MM.1S (cell line): ENCODE measurements around the gene TMEM221.

ENCODE experiments used
- DNase-seq: peaks from one replicate; pipeline ENCODE4 v3.0.0-alpha.2; 2015
- H2AFZ ChIP-seq: fragments of 300-600 bp; sonication (generic); 2 replicates; pipeline ENCODE4 v1.6.0; 2016; ENCODE audit warnings: antibody characterized with exemption, low read length
- H3F3A ChIP-seq: fragments of 300-600 bp; sonication (generic); 2 replicates; pipeline ENCODE4 v1.6.1; 2016; ENCODE audit warnings: mild to moderate bottlenecking, antibody characterized with exemption, low read length, moderate library complexity, mixed read lengths; ENCODE audit not compliant: insufficient read depth
- H3K27ac ChIP-seq: fragments of 300-600 bp; sonication (generic); 2 replicates; pipeline ENCODE4 v1.5.1; 2016; ENCODE audit warnings: mild to moderate bottlenecking, low read length
- H3K27me3 ChIP-seq: fragments of 300-600 bp; sonication (generic); replicated peaks from 2 replicates; pipeline ENCODE4 v1.6.0; 2016; ENCODE audit warnings: low read length; ENCODE audit not compliant: insufficient read depth
- H3K36me3 ChIP-seq: fragments of 300-600 bp; sonication (generic); replicated peaks from 2 replicates; pipeline ENCODE4 v1.6.1; 2016; ENCODE audit warnings: mild to moderate bottlenecking, low read length, mixed read lengths; ENCODE audit not compliant: insufficient read depth
- H3K4me1 ChIP-seq: fragments of 300-600 bp; sonication (generic); 2 replicates; pipeline ENCODE4 v1.6.1; 2016; ENCODE audit warnings: low read length, mixed read lengths
- H3K4me2 ChIP-seq: fragments of 300-600 bp; sonication (generic); 2 replicates; pipeline ENCODE4 v1.6.0; 2016; ENCODE audit warnings: low read depth, low read length
- H3K4me3 ChIP-seq: fragments of 300-600 bp; sonication (generic); 2 replicates; pipeline ENCODE4 v1.5.1; 2016; ENCODE audit warnings: low read length, mixed read lengths
- H3K79me2 ChIP-seq: fragments of 300-600 bp; sonication (generic); 2 replicates; pipeline ENCODE4 v1.6.1; 2016; ENCODE audit warnings: mixed run types, low read length, mixed read lengths
- H3K9ac ChIP-seq: fragments of 300-600 bp; sonication (generic); 2 replicates; pipeline ENCODE4 v1.6.1; 2016; ENCODE audit warnings: low read length, mixed read lengths
- H3K9me2 ChIP-seq: fragments of 300-600 bp; sonication (generic); replicated peaks from 2 replicates; pipeline ENCODE4 v1.6.1; 2016; ENCODE audit warnings: mild to moderate bottlenecking, low read length, mixed read lengths; ENCODE audit not compliant: insufficient read depth
- H3K9me3 ChIP-seq: fragments of 300-600 bp; sonication (generic); replicated peaks from 2 replicates; pipeline ENCODE4 v1.6.1; 2016; ENCODE audit warnings: mild to moderate bottlenecking, low read length, mixed read lengths; ENCODE audit not compliant: insufficient read depth
- H4K20me1 ChIP-seq: fragments of 300-600 bp; sonication (generic); 2 replicates; pipeline ENCODE4 v1.6.1; 2016; ENCODE audit warnings: mild to moderate bottlenecking, low read length, moderate library complexity, mixed read lengths; ENCODE audit not compliant: insufficient read depth
- CTCF ChIP-seq: fragments of 300-600 bp; sonication (generic); IDR thresholded peaks from 2 replicates; pipeline ENCODE4 v1.5.1; 2016; ENCODE audit warnings: antibody characterized with exemption, low read length, mixed read lengths
- EZH2 ChIP-seq: fragments of 300-600 bp; sonication (generic); optimal IDR thresholded peaks from 2 replicates; pipeline ENCODE3; 2017; ENCODE audit warnings: low read depth, mild to moderate bottlenecking, antibody characterized with exemption, low read length, mixed read lengths
- EZH2phosphoT487 ChIP-seq: fragments of 300-600 bp; sonication (generic); IDR thresholded peaks from 2 replicates; pipeline ENCODE4 v1.6.1; 2018; ENCODE audit warnings: antibody characterized with exemption, low read length

Gene TMEM221

GRCh38 chr19:17460372-17461230, 12.1 kb upstream of the TMEM221 start, which contains the start of gene NXNL1:
NXNL1 (minus strand) TSS chr19:17460926; CDS start chr19:17460869, 57 bp downstream.
- H3F3A ChIP-seq, result no peaks in the 10 kb centered on the region
- H3K27ac ChIP-seq, result no peak within 1 kb of the TSS
- H3K4me2 ChIP-seq, result no peak within 1 kb of the TSS
- no peaks in the 10 kb centered on the region for H3K9me3 ChIP-seq
- peaks cover 71% of the 10 kb centered on the region for H3K27me3 ChIP-seq
- no peak within 1 kb of the TSS for H3K9ac ChIP-seq
- no peaks in the 10 kb centered on the region for H3K9me2 ChIP-seq
- H4K20me1 ChIP-seq, result no peaks in the 10 kb centered on the region
- DNase-seq, result no peak
- H3K79me2 ChIP-seq, result no peaks in the 10 kb centered on the region
- H3K4me1 ChIP-seq, result peaks cover 5% of the 10 kb centered on the region; the same call in 1 of the 2 replicates
- H3K4me3 ChIP-seq, result no peak within 1 kb of the TSS
- TF ChIP-seq EZH2 (no peak), EZH2phosphoT487 (no peak), CTCF (no peak)
- no peaks in the 10 kb centered on the region for H3K36me3 ChIP-seq
- H2AFZ ChIP-seq, result no peak within 1 kb of the TSS

- H3K9ac ChIP-seq, result no peak overlapping the region
- H3K4me1 ChIP-seq, result peaks cover 5% of the 10 kb centered on the region; the same call in 1 of the 2 replicates
- no peaks in the 10 kb centered on the region for H3K36me3 ChIP-seq
- no peak overlapping the region for H2AFZ ChIP-seq
- no peaks in the 10 kb centered on the region for H4K20me1 ChIP-seq
- no peaks in the 10 kb centered on the region for H3K79me2 ChIP-seq
- H3F3A ChIP-seq, result no peaks in the 10 kb centered on the region
- no peaks in the 10 kb centered on the region for H3K9me3 ChIP-seq
- no peaks in the 10 kb centered on the region for H3K9me2 ChIP-seq
- H3K27me3 ChIP-seq, result peaks cover 66% of the 10 kb centered on the region
- H3K4me3 ChIP-seq, result no peak overlapping the region
- DNase-seq, result no peak
- H3K4me2 ChIP-seq, result no peak overlapping the region
- TF ChIP-seq EZH2 (no peak), EZH2phosphoT487 (no peak), CTCF (no peak)
- no peak overlapping the region for H3K27ac ChIP-seq
Measured at GRCh38 chr19:17458970-17459369, 10.5 kb upstream of the TMEM221 start.

GRCh38 chr19:17457616-17458015, 9.1 kb upstream of the TMEM221 start:
- H3K4me3 ChIP-seq, result no peak overlapping the region
- no peak overlapping the region for H3K27ac ChIP-seq
- no peak overlapping the region for H2AFZ ChIP-seq
- H3K9me3 ChIP-seq, result no peaks in the 10 kb centered on the region
- no peak for DNase-seq
- H3K9me2 ChIP-seq, result no peaks in the 10 kb centered on the region
- H4K20me1 ChIP-seq, result no peaks in the 10 kb centered on the region
- TF ChIP-seq CTCF (no peak), EZH2phosphoT487 (no peak)
- H3K79me2 ChIP-seq, result no peaks in the 10 kb centered on the region
- peaks cover 5% of the 10 kb centered on the region; the same call in 1 of the 2 replicates for H3K4me1 ChIP-seq
- H3K36me3 ChIP-seq, result no peaks in the 10 kb centered on the region
- no peak overlapping the region for H3K9ac ChIP-seq
- H3K4me2 ChIP-seq, result no peak overlapping the region
- H3F3A ChIP-seq, result no peaks in the 10 kb centered on the region
- H3K27me3 ChIP-seq, result peaks cover 57% of the 10 kb centered on the region
